Colonic mucosa (tissue), 4 donors: ENCODE data around the gene TNS3. TPM values are rescaled to one million over a fixed set of nuclear protein-coding genes. Genes with fewer than 3 reads are reported as not detected.

Experiments
- DNase-seq: peaks from one replicate; pipeline ENCODE4 v3.0.0-alpha.2; 2020
- H3K27ac ChIP-seq: fragments of 200-600 bp; one replicate; pipeline ENCODE4 v1.8.0; 2021
- H3K27me3 ChIP-seq: fragments of 200-600 bp; one replicate; pipeline ENCODE4 v1.8.0; 2021
- H3K36me3 ChIP-seq: fragments of 200-600 bp; one replicate; pipeline ENCODE4 v1.8.0; 2021
- H3K4me1 ChIP-seq: fragments of 200-600 bp; one replicate; pipeline ENCODE4 v1.8.0; 2021; ENCODE audit warnings: mild to moderate bottlenecking
- H3K4me3 ChIP-seq: fragments of 200-600 bp; one replicate; pipeline ENCODE4 v1.8.0; 2021
- H3K9ac ChIP-seq, 2 donors: one replicate each; pipeline ENCODE4 v1.7.0; 2013; ENCODE audit warnings: control low read depth in 2 of 2, low read depth in 2 of 2, low read length in 2 of 2
- H3K9me3 ChIP-seq: fragments of 200-600 bp; one replicate; pipeline ENCODE4 v1.8.0; 2021
- intact Hi-C: fragments of 100-400 bp; cut with DNase I; formaldehyde crosslinking; loops from one replicate; pipeline ENCODE4 v1.14.1; 2022
- total RNA-seq, 2 donors: library from RNA; stranded (reverse); fragmentation: NEBNext Ultra II Directional in 1 of 2; extraction: Animal tissue kit (Norgen Biotek cat#: 25700) in 1 of 2; gene quantifications; one replicate each; pipeline ENCODE4 v1.2.1, GENCODE V29; 2021
- TF ChIP-seq, protein P1 (sequence below): fragments of 200-600 bp; IDR thresholded peaks from one replicate; pipeline ENCODE4 v1.8.0; 2022; ENCODE audit warnings: antibody characterized with exemption, mild to moderate bottlenecking
- donor health status: healthy.
- donor health status: DM: no; HTN: no; CAD: no.
- donor health status: DM: no; HTN: no; CAD: no.

TNS3 gene
- total RNA-seq, 2 donors from 2014 or later, result 41.1 to 58.2 TPM

GRCh38 chr7:47422611-47423010, 159.3 kb downstream of the TNS3 start:
- intact Hi-C loops, result no loop called here
- H3K36me3 ChIP-seq, result no peaks in the 10 kb centered on the region
- no peak for DNase-seq
- H3K27ac ChIP-seq, result no peak overlapping the region
- H3K27me3 ChIP-seq, result no peaks in the 10 kb centered on the region
- H3K9ac ChIP-seq, result no peak overlapping the region
- no peak overlapping the region for H3K4me3 ChIP-seq
- H3K4me1 ChIP-seq, result no peaks in the 10 kb centered on the region
- TF ChIP-seq, protein P1, sequence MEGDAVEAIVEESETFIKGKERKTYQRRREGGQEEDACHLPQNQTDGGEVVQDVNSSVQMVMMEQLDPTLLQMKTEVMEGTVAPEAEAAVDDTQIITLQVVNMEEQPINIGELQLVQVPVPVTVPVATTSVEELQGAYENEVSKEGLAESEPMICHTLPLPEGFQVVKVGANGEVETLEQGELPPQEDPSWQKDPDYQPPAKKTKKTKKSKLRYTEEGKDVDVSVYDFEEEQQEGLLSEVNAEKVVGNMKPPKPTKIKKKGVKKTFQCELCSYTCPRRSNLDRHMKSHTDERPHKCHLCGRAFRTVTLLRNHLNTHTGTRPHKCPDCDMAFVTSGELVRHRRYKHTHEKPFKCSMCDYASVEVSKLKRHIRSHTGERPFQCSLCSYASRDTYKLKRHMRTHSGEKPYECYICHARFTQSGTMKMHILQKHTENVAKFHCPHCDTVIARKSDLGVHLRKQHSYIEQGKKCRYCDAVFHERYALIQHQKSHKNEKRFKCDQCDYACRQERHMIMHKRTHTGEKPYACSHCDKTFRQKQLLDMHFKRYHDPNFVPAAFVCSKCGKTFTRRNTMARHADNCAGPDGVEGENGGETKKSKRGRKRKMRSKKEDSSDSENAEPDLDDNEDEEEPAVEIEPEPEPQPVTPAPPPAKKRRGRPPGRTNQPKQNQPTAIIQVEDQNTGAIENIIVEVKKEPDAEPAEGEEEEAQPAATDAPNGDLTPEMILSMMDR, result no peak
- no peaks in the 10 kb centered on the region for H3K9me3 ChIP-seq

- Histone ChIP-seq H3K4me3 (no peak overlapping the region), H3K27ac (no peak overlapping the region), H3K36me3 (no peaks in the 10 kb centered on the region), H3K9ac (no peak overlapping the region), H3K27me3 (no peaks in the 10 kb centered on the region), H3K4me1 (no peaks in the 10 kb centered on the region), H3K9me3 (no peaks in the 10 kb centered on the region)
- intact Hi-C loops, result no loop called here
- TF ChIP-seq, protein P1, result no peak
- no peak for DNase-seq
Measured at GRCh38 chr7:47421456-47421855, 160.5 kb downstream of the TNS3 start.

DNA sequence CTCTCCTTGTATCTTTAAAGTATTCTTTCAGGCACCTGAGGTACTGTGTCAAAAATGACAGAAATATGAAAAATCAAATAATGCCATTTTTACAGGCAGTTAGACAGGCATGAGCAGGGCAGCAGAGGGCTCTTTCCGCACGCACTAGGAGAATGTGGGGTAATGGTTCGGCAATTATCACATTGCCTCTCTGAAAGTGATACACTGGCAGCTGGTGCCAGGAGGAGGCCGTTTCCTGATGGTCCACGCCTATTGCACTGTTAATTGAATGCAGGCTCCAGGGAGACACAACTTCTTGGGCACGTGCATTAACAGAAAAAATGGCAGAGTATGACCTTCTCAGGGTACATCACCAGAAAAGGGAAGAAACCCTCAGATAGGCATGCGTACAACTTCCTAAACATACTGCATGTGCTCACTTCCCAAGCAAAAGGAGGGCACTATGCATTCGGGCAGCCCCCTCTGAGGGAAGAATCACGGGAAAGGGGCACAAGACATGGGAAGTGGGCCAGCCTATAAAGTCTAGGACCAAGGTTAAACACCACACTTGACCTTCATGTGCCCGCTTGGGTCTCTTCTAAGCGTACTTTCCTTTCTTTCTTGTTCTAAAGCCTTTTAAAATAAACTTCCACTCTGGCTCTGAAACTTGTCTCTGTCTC, 161.7 kb downstream of the TNS3 start:
- Histone ChIP-seq H3K4me1 (no peaks in the 10 kb centered on the region), H3K36me3 (no peaks in the 10 kb centered on the region), H3K9ac (no peak overlapping the region), H3K4me3 (no peak overlapping the region), H3K9me3 (no peaks in the 10 kb centered on the region), H3K27me3 (no peaks in the 10 kb centered on the region), H3K27ac (no peak overlapping the region)
- intact Hi-C loops, result no loop called here
- TF ChIP-seq, protein P1, result no peak
- DNase-seq, result no peak

DNA sequence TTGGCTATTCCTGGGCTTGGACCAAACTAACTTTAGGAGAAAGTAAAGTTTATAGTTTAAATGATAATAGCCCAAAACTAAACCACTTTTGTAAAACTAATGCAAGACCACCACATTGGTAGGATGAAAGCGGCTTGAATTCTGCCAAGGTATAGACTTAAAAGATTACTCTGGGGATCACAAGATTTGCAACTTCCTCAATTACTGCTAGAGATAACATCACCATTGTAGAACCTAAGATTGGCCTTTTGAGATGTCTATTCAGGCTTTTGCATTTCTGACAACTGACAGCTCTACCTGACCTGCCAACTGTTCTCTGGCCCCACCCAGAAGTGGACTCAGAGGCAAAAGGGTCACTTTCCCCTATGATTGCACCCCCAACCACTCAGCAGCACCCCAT, 162.4 kb downstream of the TNS3 start:
- no peaks in the 10 kb centered on the region for H3K36me3 ChIP-seq
- intact Hi-C loops, result loop anchor here (10.0 kb wide), 1 partner anchor 145 kb away; no protein-coding TSS in a partner anchor
- H3K9me3 ChIP-seq, result no peaks in the 10 kb centered on the region
- no peak overlapping the region for H3K4me3 ChIP-seq
- H3K9ac ChIP-seq, result no peak overlapping the region
- TF ChIP-seq, protein P1, result no peak
- no peak overlapping the region for H3K27ac ChIP-seq
- no peaks in the 10 kb centered on the region for H3K4me1 ChIP-seq
- DNase-seq, result no peak
- no peaks in the 10 kb centered on the region for H3K27me3 ChIP-seq

GRCh38 chr7:47418601-47419309, 163.2 kb downstream of the TNS3 start:
- H3K36me3 ChIP-seq, result no peaks in the 10 kb centered on the region
- DNase-seq, result no peak
- no peaks in the 10 kb centered on the region for H3K4me1 ChIP-seq
- intact Hi-C loops, result loop anchor here (10.0 kb wide), 1 partner anchor 144 kb away; no protein-coding TSS in a partner anchor
- H3K9ac ChIP-seq, result no peak overlapping the region
- H3K4me3 ChIP-seq, result no peak overlapping the region
- no peak overlapping the region for H3K27ac ChIP-seq
- H3K27me3 ChIP-seq, result no peaks in the 10 kb centered on the region
- TF ChIP-seq, protein P1, result no peak
- no peaks in the 10 kb centered on the region for H3K9me3 ChIP-seq
